Measurements from ENCODE around the gene FAM240B.

DNA sequence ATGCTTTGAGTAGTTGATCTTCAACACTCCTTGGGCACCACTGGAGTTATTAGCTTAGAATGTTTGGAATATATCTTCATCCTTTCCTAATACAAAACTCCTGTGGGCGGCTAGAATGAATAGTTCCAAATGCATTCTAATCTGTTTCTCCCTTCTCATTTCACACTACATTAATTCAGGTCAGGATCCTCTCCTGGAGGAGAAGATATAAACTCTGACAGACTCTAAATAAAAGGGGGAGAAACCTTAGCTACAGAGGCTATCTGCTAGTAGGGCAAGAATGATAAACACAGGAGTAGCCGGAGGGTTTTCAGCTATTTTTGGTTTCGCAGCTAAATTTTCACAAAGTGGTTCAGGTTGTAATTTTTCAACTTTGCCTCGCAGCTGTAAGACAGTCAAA lies 45.2 kb upstream of the FAM240B start:
- TF ChIP-seq CTCF (IDR thresholded peaks at IDR 0.05 in 8 of 11, conservative IDR thresholded peaks at IDR 0.05 in 3 of 11) (no peak), POLR2A (IDR thresholded peaks at IDR 0.05) (no peak)

Data from spleen (tissue), 7 donors.